ENCODE measurements around the gene TAS2R14. TPM values are rescaled to one million over a fixed set of nuclear protein-coding genes. Genes with fewer than 3 reads are reported as not detected.

The TAS2R14 gene
- 1 to 10 TPM; 2.6 to 3.8 (median 3.3) TPM for polyA plus RNA-seq (ENCODE audit: insufficient read length in 4 of 4)

- no peak for DNase-seq (ENCODE audit: low read depth in 4 of 4, low spot score in 3 of 4)
Measured at GRCh38 chr12:10939163-10939562, at the start of gene TAS2R14. Gene TAS2R14 (minus strand): TSS chr12:10939263. CDS start chr12:10939207, 56 bp downstream.

GRCh38 chr12:10986812-10987211 lies 47.7 kb upstream of the TAS2R14 start, which contains the start of gene TAS2R50:
Gene TAS2R50 (minus strand): TSS chr12:10986912. CDS start chr12:10986860, 52 bp downstream.
- no peak for DNase-seq (ENCODE audit: low read depth in 4 of 4, low spot score in 3 of 4)

GRCh38 chr12:10982244-10982643 lies 43.2 kb upstream of the TAS2R14 start:
- no peak for DNase-seq (ENCODE audit: low read depth in 4 of 4, low spot score in 3 of 4)

GRCh38 chr12:10974965-10975364 lies 35.9 kb upstream of the TAS2R14 start:
- DNase-seq (ENCODE audit: low read depth in 4 of 4, low spot score in 3 of 4) = no peak

- no peak for DNase-seq (ENCODE audit: low read depth in 4 of 4, low spot score in 3 of 4)
Measured at GRCh38 chr12:10968765-10969456, 29.8 kb upstream of the TAS2R14 start.

GRCh38 chr12:10967409-10967808 lies 28.3 kb upstream of the TAS2R14 start:
- DNase-seq (ENCODE audit: low read depth in 4 of 4, low spot score in 3 of 4) = no peak

- no peak for DNase-seq (ENCODE audit: low read depth in 4 of 4, low spot score in 3 of 4)
Measured at GRCh38 chr12:10966314-10966713, 27.3 kb upstream of the TAS2R14 start.

- no peak for DNase-seq (ENCODE audit: low read depth in 4 of 4, low spot score in 3 of 4)
Measured at GRCh38 chr12:10965476-10965875, 26.4 kb upstream of the TAS2R14 start.

- DNase-seq (ENCODE audit: low read depth in 4 of 4, low spot score in 3 of 4) = no peak
Measured at GRCh38 chr12:10960211-10960610, 21.1 kb upstream of the TAS2R14 start.

- DNase-seq (ENCODE audit: low read depth in 4 of 4, low spot score in 3 of 4) = no peak
Measured at GRCh38 chr12:10959804-10960203, 20.7 kb upstream of the TAS2R14 start.

- no peak for DNase-seq (ENCODE audit: low read depth in 4 of 4, low spot score in 3 of 4)
Measured at GRCh38 chr12:10957741-10958140, 18.7 kb upstream of the TAS2R14 start.

- no peak for DNase-seq (ENCODE audit: low read depth in 4 of 4, low spot score in 3 of 4)
Measured at GRCh38 chr12:10956085-10956484, 17.0 kb upstream of the TAS2R14 start.

GRCh38 chr12:10952645-10953044 lies 13.6 kb upstream of the TAS2R14 start:
- DNase-seq (ENCODE audit: low read depth in 4 of 4, low spot score in 3 of 4) = no peak

- no peak for DNase-seq (ENCODE audit: low read depth in 4 of 4, low spot score in 3 of 4)
Measured at GRCh38 chr12:10943167-10943566, 4.1 kb upstream of the TAS2R14 start.

- peak in 1 of 4 donors; percentile 2 for DNase-seq (ENCODE audit: low read depth in 4 of 4, low spot score in 3 of 4)
Measured at GRCh38 chr12:10941916-10942607, 3.0 kb upstream of the TAS2R14 start.

- DNase-seq (ENCODE audit: low read depth in 4 of 4, low spot score in 3 of 4) = no peak
Measured at GRCh38 chr12:10941369-10941768, 2.3 kb upstream of the TAS2R14 start.

GRCh38 chr12:10940389-10940788 lies 1.3 kb upstream of the TAS2R14 start:
- no peak for DNase-seq (ENCODE audit: low read depth in 4 of 4, low spot score in 3 of 4)

- DNase-seq (ENCODE audit: low read depth in 4 of 4, low spot score in 3 of 4) = no peak
Measured at GRCh38 chr12:10936506-10936905, 2.6 kb downstream of the TAS2R14 start.

GRCh38 chr12:10928746-10929286 lies 10.2 kb downstream of the TAS2R14 start, which contains the start of gene PRH2:
Gene PRH2 (plus strand): TSS chr12:10929236. CDS start chr12:10929274, 38 bp downstream.
- no peak for DNase-seq (ENCODE audit: low read depth in 4 of 4, low spot score in 3 of 4)

GRCh38 chr12:10926269-10926668 lies 12.8 kb downstream of the TAS2R14 start:
- no peak for DNase-seq (ENCODE audit: low read depth in 4 of 4, low spot score in 3 of 4)

GRCh38 chr12:10919809-10920208 lies 19.3 kb downstream of the TAS2R14 start:
- DNase-seq (ENCODE audit: low read depth in 4 of 4, low spot score in 3 of 4) = no peak

GRCh38 chr12:10910380-10910779 lies 28.7 kb downstream of the TAS2R14 start:
- DNase-seq (ENCODE audit: low read depth in 4 of 4, low spot score in 3 of 4) = no peak
